ENCODE measurements around the gene FOLR2.

- TF ChIP-seq POLR2A (IDR thresholded peaks at IDR 0.05): no peak
- TF ChIP-seq POLR2AphosphoS5 (IDR thresholded peaks at IDR 0.05): no peak
Observed at GRCh38 chr11:72209101-72209500, 7.5 kb upstream of the FOLR2 start.

Data from gastroesophageal sphincter (tissue), 2 donors.